PFSK-1 (cell line): ENCODE measurements around the gene GNG3.

Experiments used
- FOXP2 ChIP-seq: optimal IDR thresholded peaks from 2 replicates; pipeline ENCODE3; 2011; ENCODE audit warnings: borderline replicate concordance, control low read depth, inconsistent platforms; ENCODE audit not compliant: insufficient read depth; ENCODE audit errors: extremely low read length, extremely low read depth
- POLR2AphosphoS5 ChIP-seq: IDR thresholded peaks from 2 replicates; pipeline ENCODE4 v1.6.1; 2012; ENCODE audit warnings: low read depth, mild to moderate bottlenecking, control low read depth, low read length, moderate library complexity
- REST ChIP-seq, 2 experiments: IDR thresholded peaks; 2 replicates each; pipeline versions ENCODE4 v1.6.1 to v1.8.0; 2011 to 2012; ENCODE audit warnings: low read depth in 2 of 2, low read length in 2 of 2, control low read depth in 1 of 2, inconsistent platforms in 1 of 2, mild to moderate bottlenecking in 1 of 2, moderate library complexity in 1 of 2; ENCODE audit not compliant: insufficient read depth in 1 of 2
- SIN3A ChIP-seq: IDR thresholded peaks from 2 replicates; pipeline ENCODE4 v1.6.1; 2012; ENCODE audit warnings: mild to moderate bottlenecking, low read length, moderate library complexity, borderline replicate concordance; ENCODE audit not compliant: insufficient read depth
- TAF1 ChIP-seq: IDR thresholded peaks from 2 replicates; pipeline ENCODE4 v1.6.1; 2012; ENCODE audit warnings: low read length, control low read depth, borderline replicate concordance; ENCODE audit not compliant: insufficient read depth

The GNG3 gene

GRCh38 chr11:62677156-62677555 is 30.3 kb upstream of the GNG3 start:
- TF ChIP-seq FOXP2 (no peak), TAF1 (no peak), SIN3A (no peak), REST (IDR thresholded peaks at IDR 0.05; ENCODE audit: insufficient read depth in 1 of 2, low read depth in 2 of 2, low read length in 2 of 2) (no peak), POLR2AphosphoS5 (no peak)

DNA sequence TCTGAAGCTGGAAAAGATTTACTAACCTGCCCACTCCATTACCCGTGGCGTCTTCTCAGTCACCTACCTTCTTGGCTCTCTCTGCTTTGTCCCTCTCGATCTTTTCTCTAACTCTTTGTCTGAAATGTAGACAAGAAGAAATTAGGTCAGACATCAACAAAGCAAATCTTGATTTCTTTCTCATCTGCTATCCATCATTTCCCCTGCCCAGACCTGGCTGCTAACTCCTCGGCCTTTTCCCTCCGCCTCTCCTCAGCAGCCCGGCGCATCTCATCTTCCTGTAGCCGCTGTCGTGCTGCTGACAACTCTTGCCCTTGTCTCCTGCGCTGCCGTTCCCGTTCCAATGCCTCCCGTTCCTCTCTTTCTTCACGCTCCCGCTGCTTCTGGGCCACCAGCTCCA is 29.8 kb upstream of the GNG3 start:
- TF ChIP-seq SIN3A = no peak
- no peak for TF ChIP-seq REST (IDR thresholded peaks at IDR 0.05; ENCODE audit: insufficient read depth in 1 of 2, low read depth in 2 of 2, low read length in 2 of 2)
- TF ChIP-seq TAF1 = no peak
- no peak for TF ChIP-seq FOXP2
- no peak for TF ChIP-seq POLR2AphosphoS5

DNA sequence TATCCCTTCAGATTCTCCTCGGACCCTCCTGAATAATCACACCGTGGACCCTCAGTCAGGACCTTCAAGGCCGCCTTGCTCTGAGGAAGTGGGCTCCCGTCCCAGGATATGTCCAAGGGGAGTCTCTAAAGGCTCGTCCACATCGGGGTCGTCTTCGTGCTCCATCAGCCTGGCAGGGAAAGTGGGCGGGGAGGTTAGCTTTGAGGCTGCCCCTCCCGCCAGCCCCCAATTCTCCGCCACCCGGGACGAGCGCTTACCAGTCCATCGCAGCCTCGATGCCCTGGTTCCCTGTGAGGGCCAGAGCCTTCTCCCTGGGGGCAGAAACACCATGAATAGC is 29.1 kb upstream of the GNG3 start:
- TF ChIP-seq SIN3A = no peak
- no peak for TF ChIP-seq FOXP2
- no peak for TF ChIP-seq REST (IDR thresholded peaks at IDR 0.05; ENCODE audit: insufficient read depth in 1 of 2, low read depth in 2 of 2, low read length in 2 of 2)
- TF ChIP-seq POLR2AphosphoS5 = no peak
- no peak for TF ChIP-seq TAF1

DNA sequence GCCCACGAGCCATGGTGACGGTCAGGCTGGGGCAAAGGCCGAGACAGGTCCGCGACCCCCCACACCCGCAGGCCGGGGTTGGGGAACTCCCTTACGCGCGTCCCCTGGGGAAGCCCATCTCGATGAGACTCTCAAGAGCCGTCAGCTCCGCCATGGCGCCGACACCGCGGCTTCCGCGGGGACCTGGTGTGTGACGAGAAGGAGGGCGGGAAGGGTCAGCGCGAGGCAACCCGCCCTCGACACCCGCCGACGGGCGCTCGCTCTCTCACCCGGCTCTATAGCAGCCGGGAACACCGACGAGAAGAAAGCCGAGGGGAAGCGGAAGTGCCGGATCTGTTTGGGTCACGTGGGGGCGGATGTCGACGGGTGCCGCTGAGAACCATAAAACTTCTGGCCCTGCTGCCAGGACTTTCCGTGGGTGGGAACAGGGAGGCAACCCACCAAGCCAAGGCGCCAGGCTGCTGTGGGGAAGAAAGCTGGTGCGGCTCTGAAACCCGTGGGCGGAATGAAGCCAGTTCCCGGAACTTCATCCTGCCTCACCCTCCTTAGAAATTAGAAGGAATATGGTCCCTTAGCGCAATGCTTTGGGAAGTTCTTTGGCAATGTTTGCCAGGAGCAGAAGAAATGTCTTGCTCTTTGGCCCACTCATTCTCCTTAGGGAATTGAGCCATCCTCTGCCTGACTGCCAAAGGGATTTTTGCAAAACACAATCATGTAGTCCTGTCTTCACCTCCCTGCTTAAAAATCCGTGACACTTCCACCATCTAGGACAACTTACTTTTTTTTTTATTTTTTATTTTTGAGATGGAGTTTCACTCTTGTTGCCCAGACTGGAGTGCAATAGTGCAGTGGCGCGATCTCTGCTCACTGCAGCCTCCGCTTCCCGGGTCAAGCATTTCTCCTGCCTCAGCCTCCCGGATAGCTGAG is 28.4 kb upstream of the GNG3 start, which contains the start of gene UBXN1:
UBXN1 (minus strand) TSS at position 304 of the 927 bp plus-strand sequence; CDS start at position 154, 150 bp downstream.
- TF ChIP-seq REST (IDR thresholded peaks at IDR 0.05; ENCODE audit: insufficient read depth in 1 of 2, low read depth in 2 of 2, low read length in 2 of 2) (peak in 1 of 2 experiments; percentile 73; a peak in 2 of 4 replicates), SIN3A (peak; percentile 82; the same call in 1 of the 2 replicates), FOXP2 (peak; percentile 23), TAF1 (peak; percentile 60; the same call in 1 of the 2 replicates), POLR2AphosphoS5 (peak; percentile 72)

DNA sequence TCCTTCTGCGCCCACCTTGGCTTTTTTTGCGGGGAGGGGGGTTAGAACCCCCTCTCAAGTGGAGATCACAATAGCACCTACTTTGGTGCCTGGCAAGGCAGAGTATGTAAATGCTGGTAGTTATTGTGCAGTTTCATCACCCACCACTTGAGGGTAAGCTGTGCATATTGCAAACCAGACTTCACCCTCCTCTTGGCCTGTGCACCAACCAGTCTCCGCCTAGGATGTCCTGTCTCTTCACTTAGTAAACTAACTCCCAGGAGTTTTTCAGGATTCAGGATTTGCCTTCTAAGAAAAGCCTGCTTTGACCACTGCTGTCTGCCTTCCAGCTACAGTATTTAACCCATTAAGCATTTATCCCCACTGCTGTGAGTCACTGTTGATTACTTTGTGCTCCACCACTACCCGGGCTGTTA is 26.6 kb upstream of the GNG3 start:
- TF ChIP-seq REST (IDR thresholded peaks at IDR 0.05; ENCODE audit: insufficient read depth in 1 of 2, low read depth in 2 of 2, low read length in 2 of 2) = no peak
